ENCODE measurements around the gene CAPN5.

The CAPN5 gene

DNA sequence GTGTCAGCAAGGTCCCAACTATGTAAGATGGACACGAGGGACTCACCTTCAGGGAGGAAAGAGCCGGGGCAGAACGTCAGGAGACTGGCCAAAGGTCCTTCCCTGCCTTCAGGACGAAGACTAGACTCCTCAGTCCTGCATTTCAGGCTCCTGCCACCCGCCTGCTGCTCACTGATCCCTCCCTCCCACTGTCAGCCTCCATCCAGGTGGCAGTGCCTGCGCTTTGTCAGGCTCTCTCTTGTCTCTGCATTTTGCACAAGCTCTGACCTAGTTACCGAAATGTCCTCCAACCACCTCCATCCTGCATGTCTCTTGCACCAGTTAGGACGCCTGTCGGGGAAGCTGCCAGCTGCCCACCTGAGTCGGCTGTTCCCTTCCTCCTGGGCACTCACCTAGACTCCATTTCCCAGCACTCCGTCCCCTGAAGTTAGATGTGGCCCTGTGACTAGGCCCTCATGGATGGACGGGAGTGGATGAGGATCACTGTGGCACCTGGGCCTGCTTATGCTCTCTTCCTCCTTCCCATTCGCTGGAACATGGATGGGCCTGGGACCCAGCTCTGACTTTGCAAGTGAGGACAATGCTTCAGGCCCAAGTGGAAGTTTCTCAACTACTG lies 24.6 kb upstream of the CAPN5 start:
- Histone ChIP-seq H2BK12ac (ENCODE audit: low read length) (no peak overlapping the region), H3K79me1 (ENCODE audit: low read depth, low read length) (no peaks in the 10 kb centered on the region), H3K9ac (ENCODE audit: low read depth, low read length, poor library complexity) (no peak overlapping the region), H3K4ac (ENCODE audit: low read length) (no peak overlapping the region), H3K23ac (ENCODE audit: low read depth, low read length, poor library complexity) (no peak overlapping the region), H4K91ac (ENCODE audit: low read depth, low read length, poor library complexity) (no peak overlapping the region), H3K27ac (replicated peaks; ENCODE audit: low read length) (no peak overlapping the region), H3K36me3 (replicated peaks in 1 of 2; ENCODE audit: control insufficient read depth in 2 of 2, insufficient read depth in 2 of 2, low read length in 2 of 2) (no peaks in the 10 kb centered on the region), H3K18ac (ENCODE audit: low read length) (no peak overlapping the region), H3K27me3 (ENCODE audit: control insufficient read depth in 3 of 3, insufficient read depth in 3 of 3, low read depth in 1 of 3, low read length in 3 of 3) (peaks cover 7 to 39% (median 32%) of the 10 kb centered on the region in 3 experiments), H2BK120ac (ENCODE audit: low read depth, low read length) (no peak overlapping the region), H3K14ac (ENCODE audit: low read length) (no peak overlapping the region), H2AFZ (ENCODE audit: low read length) (no peak overlapping the region), H2BK15ac (ENCODE audit: low read length) (no peak overlapping the region), H3K4me3 (ENCODE audit: low read length in 2 of 2) (peak overlapping the region in 1 of 2 donors; percentile 11), H2BK5ac (ENCODE audit: low read length) (no peak overlapping the region), H3K4me2 (ENCODE audit: insufficient read depth, low read length, poor library complexity, severe bottlenecking) (no peak overlapping the region), H3K9me3 (replicated peaks in 1 of 2; ENCODE audit: control insufficient read depth in 2 of 2, insufficient read depth in 1 of 2, low read depth in 1 of 2, low read length in 2 of 2) (peaks cover 0 to 15% of the 10 kb centered on the region in 2 donors), H3K4me1 (ENCODE audit: control insufficient read depth in 2 of 2, insufficient read depth in 1 of 2, low read depth in 1 of 2, low read length in 2 of 2) (peaks cover 2 to 3% of the 10 kb centered on the region in 2 donors), H4K8ac (ENCODE audit: low read depth, low read length) (no peak overlapping the region), H2AK5ac (ENCODE audit: low read depth, low read length) (no peak overlapping the region)
- no peak for DNase-seq (ENCODE audit: low spot score)
- WGBS, 2 donors (ENCODE audit: extremely low coverage in 2 of 2, insufficient read length in 2 of 2, insufficient replicate concordance in 1 of 2) = no CpG with 5 or more reads among the region's 13 CpGs

DNA sequence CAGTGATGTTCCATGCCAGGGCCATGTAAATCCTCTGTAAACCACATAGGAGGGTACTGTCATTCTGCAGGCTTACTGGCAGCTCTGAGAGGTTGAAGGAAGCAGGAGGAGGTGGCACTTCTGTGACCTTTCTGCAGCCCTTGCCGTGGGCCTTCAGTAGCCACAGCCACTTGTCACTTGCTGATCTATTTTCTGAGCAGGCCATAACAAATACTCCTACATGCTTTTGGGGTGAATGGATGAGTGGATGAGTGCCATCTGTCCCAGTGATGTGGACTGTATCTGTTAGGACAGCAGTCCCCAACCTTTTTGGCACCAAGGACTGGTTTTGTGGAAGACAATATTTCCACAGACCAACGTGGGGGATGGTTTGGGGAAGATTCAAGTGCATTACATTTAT lies 22.4 kb upstream of the CAPN5 start:
- peaks cover 7 to 28% (median 24%) of the 10 kb centered on the region in 3 experiments for H3K27me3 ChIP-seq (ENCODE audit: control insufficient read depth in 3 of 3, insufficient read depth in 3 of 3, low read depth in 1 of 3, low read length in 3 of 3)
- H3K9me3 ChIP-seq (replicated peaks in 1 of 2; ENCODE audit: control insufficient read depth in 2 of 2, insufficient read depth in 1 of 2, low read depth in 1 of 2, low read length in 2 of 2) = peaks cover 0 to 10% of the 10 kb centered on the region in 2 donors
- H3K4me2 ChIP-seq (ENCODE audit: insufficient read depth, low read length, poor library complexity, severe bottlenecking) = no peak overlapping the region
- no peak overlapping the region for H3K23ac ChIP-seq (ENCODE audit: low read depth, low read length, poor library complexity)
- no peak overlapping the region for H3K4me3 ChIP-seq (ENCODE audit: low read length in 2 of 2)
- no peak overlapping the region for H3K27ac ChIP-seq (replicated peaks; ENCODE audit: low read length)
- H3K14ac ChIP-seq (ENCODE audit: low read length) = no peak overlapping the region
- H4K8ac ChIP-seq (ENCODE audit: low read depth, low read length) = no peak overlapping the region
- no peaks in the 10 kb centered on the region for H3K79me1 ChIP-seq (ENCODE audit: low read depth, low read length)
- no peak overlapping the region for H2AK5ac ChIP-seq (ENCODE audit: low read depth, low read length)
- H2BK12ac ChIP-seq (ENCODE audit: low read length) = no peak overlapping the region
- peaks cover 3% of the 10 kb centered on the region in 2 donors for H3K4me1 ChIP-seq (ENCODE audit: control insufficient read depth in 2 of 2, insufficient read depth in 1 of 2, low read depth in 1 of 2, low read length in 2 of 2)
- no peak overlapping the region for H3K18ac ChIP-seq (ENCODE audit: low read length)
- no peaks in the 10 kb centered on the region for H3K36me3 ChIP-seq (replicated peaks in 1 of 2; ENCODE audit: control insufficient read depth in 2 of 2, insufficient read depth in 2 of 2, low read length in 2 of 2)
- DNase-seq (ENCODE audit: low spot score) = no peak
- H3K9ac ChIP-seq (ENCODE audit: low read depth, low read length, poor library complexity) = no peak overlapping the region
- no peak overlapping the region for H2BK5ac ChIP-seq (ENCODE audit: low read length)
- no peak overlapping the region for H2AFZ ChIP-seq (ENCODE audit: low read length)
- no peak overlapping the region for H2BK15ac ChIP-seq (ENCODE audit: low read length)
- H3K4ac ChIP-seq (ENCODE audit: low read length) = no peak overlapping the region
- H4K91ac ChIP-seq (ENCODE audit: low read depth, low read length, poor library complexity) = no peak overlapping the region
- WGBS, 2 donors (ENCODE audit: extremely low coverage in 2 of 2, insufficient read length in 2 of 2, insufficient replicate concordance in 1 of 2) = no CpG with 5 or more reads among the region's 2 CpGs
- no peak overlapping the region for H2BK120ac ChIP-seq (ENCODE audit: low read depth, low read length)

DNA sequence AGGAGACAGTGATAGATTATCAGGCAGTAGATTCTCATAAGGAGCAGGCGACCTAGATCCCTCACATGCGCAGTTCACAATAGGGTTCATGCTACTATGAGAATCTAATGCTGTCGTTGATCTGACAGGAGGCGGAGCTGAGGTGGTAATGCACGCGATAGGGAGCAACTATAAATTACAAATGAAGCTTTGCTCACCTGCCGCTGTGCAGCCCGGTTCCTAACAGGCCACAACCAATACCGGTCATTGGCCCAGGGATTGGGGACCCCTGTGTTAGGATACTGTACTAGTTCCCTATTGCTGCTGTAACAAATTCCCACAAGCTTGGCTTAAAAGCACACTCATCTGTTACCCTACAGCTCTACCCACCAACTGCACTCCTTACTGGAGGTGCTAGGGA lies 21.9 kb upstream of the CAPN5 start:
- DNase-seq (ENCODE audit: low spot score) = no peak
- Histone ChIP-seq H3K18ac (ENCODE audit: low read length) (no peak overlapping the region), H3K9ac (ENCODE audit: low read depth, low read length, poor library complexity) (no peak overlapping the region), H2BK120ac (ENCODE audit: low read depth, low read length) (no peak overlapping the region), H2BK15ac (ENCODE audit: low read length) (no peak overlapping the region), H3K27me3 (ENCODE audit: control insufficient read depth in 3 of 3, insufficient read depth in 3 of 3, low read depth in 1 of 3, low read length in 3 of 3) (peaks cover 6 to 23% (median 19%) of the 10 kb centered on the region in 3 experiments), H3K14ac (ENCODE audit: low read length) (no peak overlapping the region), H3K79me1 (ENCODE audit: low read depth, low read length) (no peaks in the 10 kb centered on the region), H2AFZ (ENCODE audit: low read length) (no peak overlapping the region), H3K4me2 (ENCODE audit: insufficient read depth, low read length, poor library complexity, severe bottlenecking) (no peak overlapping the region), H3K36me3 (replicated peaks in 1 of 2; ENCODE audit: control insufficient read depth in 2 of 2, insufficient read depth in 2 of 2, low read length in 2 of 2) (no peaks in the 10 kb centered on the region), H3K9me3 (replicated peaks in 1 of 2; ENCODE audit: control insufficient read depth in 2 of 2, insufficient read depth in 1 of 2, low read depth in 1 of 2, low read length in 2 of 2) (peaks cover 0 to 10% of the 10 kb centered on the region in 2 donors), H3K4ac (ENCODE audit: low read length) (no peak overlapping the region), H3K23ac (ENCODE audit: low read depth, low read length, poor library complexity) (no peak overlapping the region), H3K4me1 (ENCODE audit: control insufficient read depth in 2 of 2, insufficient read depth in 1 of 2, low read depth in 1 of 2, low read length in 2 of 2) (peaks cover 3% of the 10 kb centered on the region in 2 donors), H4K8ac (ENCODE audit: low read depth, low read length) (no peak overlapping the region), H2BK5ac (ENCODE audit: low read length) (no peak overlapping the region), H3K4me3 (ENCODE audit: low read length in 2 of 2) (no peak overlapping the region), H4K91ac (ENCODE audit: low read depth, low read length, poor library complexity) (no peak overlapping the region), H2AK5ac (ENCODE audit: low read depth, low read length) (no peak overlapping the region), H3K27ac (replicated peaks; ENCODE audit: low read length) (no peak overlapping the region), H2BK12ac (ENCODE audit: low read length) (no peak overlapping the region)
- no CpG with 5 or more reads among the region's 9 CpGs for WGBS, 2 donors (ENCODE audit: extremely low coverage in 2 of 2, insufficient read length in 2 of 2, insufficient replicate concordance in 1 of 2)

GRCh38 chr11:77046060-77046501 lies 20.7 kb upstream of the CAPN5 start:
- Histone ChIP-seq H2AK5ac (ENCODE audit: low read depth, low read length) (no peak overlapping the region), H3K9me3 (replicated peaks in 1 of 2; ENCODE audit: control insufficient read depth in 2 of 2, insufficient read depth in 1 of 2, low read depth in 1 of 2, low read length in 2 of 2) (peaks cover 0 to under 1% of the 10 kb centered on the region in 2 donors), H2BK120ac (ENCODE audit: low read depth, low read length) (no peak overlapping the region), H3K4me2 (ENCODE audit: insufficient read depth, low read length, poor library complexity, severe bottlenecking) (peak overlapping the region; percentile 56), H3K14ac (ENCODE audit: low read length) (no peak overlapping the region), H3K4me3 (ENCODE audit: low read length in 2 of 2) (no peak overlapping the region), H2BK12ac (ENCODE audit: low read length) (no peak overlapping the region), H3K18ac (ENCODE audit: low read length) (no peak overlapping the region), H4K91ac (ENCODE audit: low read depth, low read length, poor library complexity) (no peak overlapping the region), H2AFZ (ENCODE audit: low read length) (peak overlapping the region; percentile 75), H4K8ac (ENCODE audit: low read depth, low read length) (no peak overlapping the region), H3K27me3 (ENCODE audit: control insufficient read depth in 3 of 3, insufficient read depth in 3 of 3, low read depth in 1 of 3, low read length in 3 of 3) (peaks cover 0 to 16% (median 11%) of the 10 kb centered on the region in 3 experiments), H3K27ac (replicated peaks; ENCODE audit: low read length) (no peak overlapping the region), H3K36me3 (replicated peaks in 1 of 2; ENCODE audit: control insufficient read depth in 2 of 2, insufficient read depth in 2 of 2, low read length in 2 of 2) (no peaks in the 10 kb centered on the region), H3K9ac (ENCODE audit: low read depth, low read length, poor library complexity) (no peak overlapping the region), H3K79me1 (ENCODE audit: low read depth, low read length) (no peaks in the 10 kb centered on the region), H3K4ac (ENCODE audit: low read length) (no peak overlapping the region), H2BK15ac (ENCODE audit: low read length) (no peak overlapping the region), H2BK5ac (ENCODE audit: low read length) (no peak overlapping the region), H3K4me1 (ENCODE audit: control insufficient read depth in 2 of 2, insufficient read depth in 1 of 2, low read depth in 1 of 2, low read length in 2 of 2) (peaks cover 1 to 3% of the 10 kb centered on the region in 2 donors), H3K23ac (ENCODE audit: low read depth, low read length, poor library complexity) (no peak overlapping the region)
- peak; percentile 56 for DNase-seq (ENCODE audit: low spot score)
- WGBS, 2 donors (ENCODE audit: extremely low coverage in 2 of 2, insufficient read length in 2 of 2, insufficient replicate concordance in 1 of 2) = no CpG with 5 or more reads among the region's 39 CpGs

Measured in neuronal stem cell (in vitro differentiated cells).